HG02884 (cell line): Measurements from ENCODE around the gene NFS1.
"Not testable (repeated sequence)": the region's sequence is repeated elsewhere in the genome, so short reads cannot be mapped to it uniquely, and the experiment has no call there.

ENCODE experiments used
- ATAC-seq: cut with Tn5 transposase; IDR thresholded peaks from one replicate; pipeline ENCODE4 v1.9.1; 2021; ENCODE audit warnings: mild to moderate bottlenecking, moderate library complexity; ENCODE audit not compliant: unreplicated experiment

NFS1 gene

DNA sequence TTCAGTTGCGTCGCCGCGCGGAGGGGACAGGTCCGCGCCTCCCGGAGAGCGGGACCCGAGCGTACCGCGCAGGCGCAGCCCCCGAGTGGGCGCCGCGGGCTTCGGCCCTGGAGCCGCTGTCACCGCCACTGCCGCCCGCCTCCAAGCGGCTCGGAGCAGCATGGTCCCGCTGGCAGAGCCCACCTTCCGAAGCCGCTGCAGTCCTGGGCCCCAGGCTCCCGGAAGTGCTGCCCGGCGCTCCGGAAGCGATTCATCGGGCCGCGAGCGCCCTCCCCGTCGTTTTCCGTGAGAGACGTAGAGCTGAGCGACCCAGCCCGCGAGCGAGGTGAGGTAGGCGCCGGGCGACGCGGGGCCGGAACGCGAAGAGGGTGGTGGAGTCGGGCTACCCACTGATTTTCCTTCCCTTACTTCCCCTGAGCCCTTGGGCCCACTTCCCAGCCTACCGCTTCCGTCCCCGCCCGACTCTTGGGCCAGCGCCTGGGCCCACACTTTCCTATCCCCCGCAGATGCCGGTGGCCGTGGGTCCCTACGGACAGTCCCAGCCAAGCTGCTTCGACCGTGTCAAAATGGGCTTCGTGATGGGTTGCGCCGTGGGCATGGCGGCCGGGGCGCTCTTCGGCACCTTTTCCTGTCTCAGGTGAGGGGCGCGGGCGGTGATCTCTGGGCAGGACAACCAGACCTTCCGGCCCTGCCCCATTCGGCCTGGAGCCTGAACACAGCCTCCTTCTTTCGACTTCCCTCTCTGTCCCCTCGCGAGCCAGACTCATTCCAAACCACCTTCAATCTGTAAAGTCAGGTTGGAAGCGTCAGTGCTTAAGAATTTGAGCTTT lies at the start of gene NFS1, which contains the start of gene ROMO1:
Gene NFS1 (minus strand): TSS at position 226 of the 830 bp plus-strand sequence. CDS start 64 bp downstream, at position 162.
Gene ROMO1 (plus strand): TSS at position 279 of the 830 bp plus-strand sequence. CDS start 228 bp downstream, at position 507.
- peak; percentile 79 for ATAC-seq

DNA sequence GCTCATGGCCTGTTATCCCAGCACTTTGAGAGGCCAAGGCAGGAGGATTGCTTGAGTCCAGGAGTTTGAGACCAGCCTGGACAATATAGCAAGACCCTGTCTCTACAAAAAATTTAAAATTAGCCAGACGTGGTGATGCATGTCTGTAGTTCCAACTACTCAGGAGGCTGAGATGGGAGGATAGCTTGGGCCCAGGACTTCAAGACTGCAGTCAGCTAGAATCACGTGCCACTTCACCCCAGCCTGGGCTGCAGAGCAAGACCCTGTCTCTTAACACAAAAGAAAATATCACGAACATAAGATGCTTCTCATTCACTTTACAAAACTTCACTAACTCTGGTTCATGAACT lies 45.3 kb upstream of the NFS1 start:
- ATAC-seq = not testable (repeated sequence)

- no peak for ATAC-seq
Measured at GRCh38 chr20:35743693-35744491, 44.7 kb upstream of the NFS1 start.

GRCh38 chr20:35742741-35743523 lies 43.8 kb upstream of the NFS1 start:
- no peak for ATAC-seq

DNA sequence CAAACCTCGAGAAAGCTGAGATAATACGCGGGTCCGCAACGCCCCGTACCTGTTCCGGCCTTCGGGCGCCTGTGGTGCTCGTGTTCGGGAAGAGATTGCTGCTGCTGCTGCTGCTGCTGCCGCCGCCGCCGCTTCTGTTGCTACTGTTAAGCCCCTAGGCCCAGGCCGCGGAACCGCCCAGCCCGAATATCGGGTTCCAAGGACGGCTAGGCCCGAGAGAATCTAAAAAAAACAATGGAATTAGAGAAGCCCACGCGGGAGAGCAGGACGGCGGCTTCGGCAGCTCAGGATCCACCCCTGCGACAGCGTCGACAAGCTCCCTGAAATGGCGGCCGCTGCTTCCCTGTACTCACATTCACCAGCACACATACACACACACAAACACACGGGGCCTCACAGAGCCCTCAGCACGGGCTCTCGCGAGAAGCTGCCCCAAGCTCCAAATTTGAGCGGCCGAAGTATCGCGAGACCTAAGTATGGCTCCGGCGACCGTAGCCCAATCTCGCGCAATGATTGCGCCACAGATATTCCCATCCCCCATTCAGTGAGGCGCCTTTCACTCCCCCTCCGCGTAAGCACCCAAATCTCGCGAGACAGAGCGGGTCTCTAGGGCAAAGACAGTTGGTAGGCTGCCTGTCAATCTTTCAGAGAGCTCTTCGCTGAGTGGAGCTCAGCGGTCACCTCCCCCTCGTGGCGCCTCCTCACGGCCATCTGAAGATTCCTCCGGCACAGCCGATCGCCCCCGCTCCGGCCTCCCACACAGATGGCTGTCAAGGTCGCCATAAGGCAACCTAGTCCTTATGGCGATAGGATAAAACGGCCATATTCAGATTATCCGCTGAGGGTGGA lies 43.0 kb upstream of the NFS1 start, which contains the start of gene RBM39:
Gene RBM39 (minus strand): TSS at position 369 of the 849 bp plus-strand sequence. CDS start 1,386 bp downstream, outside the sequence.
- peak; percentile 79 for ATAC-seq

DNA sequence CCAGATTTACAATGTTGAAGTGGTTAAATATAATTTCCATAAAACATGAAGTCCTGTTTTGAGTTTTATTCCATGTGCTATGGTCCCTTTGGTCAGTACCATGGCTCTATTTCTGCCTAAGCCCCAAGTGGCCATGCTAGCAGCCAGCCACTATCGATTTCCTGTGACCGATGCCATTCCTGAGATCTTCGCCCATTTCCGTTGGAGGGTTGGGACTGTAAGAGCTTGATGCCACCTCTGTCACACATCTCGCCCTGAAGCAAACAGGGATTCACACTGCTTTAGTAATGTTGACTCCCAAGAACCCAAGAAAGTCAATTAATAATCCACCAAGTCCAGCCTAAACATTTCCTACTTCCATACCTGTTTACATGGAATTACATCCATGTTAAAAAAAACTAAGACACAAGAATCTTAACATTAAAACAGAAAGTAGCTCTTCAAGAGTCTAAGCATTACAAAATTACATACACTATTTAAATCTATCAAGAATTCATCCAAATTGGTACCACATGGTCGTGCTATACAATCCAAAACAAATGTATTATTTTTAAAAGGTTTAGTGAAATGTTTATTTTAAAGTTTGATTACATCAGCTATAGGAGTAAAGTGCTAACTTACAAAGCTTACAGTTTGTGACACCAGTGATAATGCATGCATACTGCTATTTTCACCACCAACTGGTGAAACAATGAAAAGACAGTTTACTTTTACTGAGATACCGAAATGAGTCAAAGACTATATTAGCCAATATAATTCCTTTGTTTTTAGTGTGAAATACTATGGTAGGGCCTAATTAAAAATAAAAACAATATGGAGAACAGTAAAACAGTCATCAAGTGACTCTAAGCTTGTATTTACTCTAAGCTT lies 40.4 kb upstream of the NFS1 start:
- ATAC-seq = no peak

DNA sequence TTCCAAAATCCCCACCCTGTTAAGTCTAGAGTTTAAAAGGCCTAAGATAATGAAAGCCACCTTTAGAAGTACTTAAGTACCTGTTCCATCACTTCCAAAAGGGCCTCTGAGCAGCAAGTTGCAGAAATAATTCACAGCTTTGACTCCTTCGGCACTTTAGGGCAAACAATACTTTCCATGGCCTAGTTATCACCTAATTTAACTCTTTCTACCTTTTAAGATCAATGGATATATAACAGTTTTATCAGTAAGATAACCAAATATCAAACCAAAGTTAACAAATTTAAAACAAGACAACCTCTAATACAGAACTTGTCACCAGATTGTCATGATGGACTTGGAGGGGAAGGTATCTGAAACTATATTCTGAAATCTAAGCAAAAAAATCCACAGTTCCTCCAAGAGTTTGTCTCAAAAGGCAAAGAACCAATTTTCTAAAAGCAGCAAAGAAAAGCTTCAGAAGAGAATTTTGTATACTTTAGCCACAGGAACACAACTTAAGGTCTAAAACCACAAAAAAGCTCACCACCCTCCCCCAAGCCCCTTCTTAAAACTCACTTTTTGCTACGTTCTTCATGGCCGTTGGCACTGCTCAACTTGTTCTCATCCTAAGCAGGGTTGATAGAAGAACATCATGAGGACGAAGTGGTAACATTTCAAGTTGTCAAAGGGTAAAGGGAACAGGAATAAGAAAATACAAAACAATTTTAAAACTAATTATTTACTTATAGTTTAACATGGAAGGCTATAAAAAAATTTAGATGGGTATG lies 39.4 kb upstream of the NFS1 start:
- ATAC-seq = no peak

DNA sequence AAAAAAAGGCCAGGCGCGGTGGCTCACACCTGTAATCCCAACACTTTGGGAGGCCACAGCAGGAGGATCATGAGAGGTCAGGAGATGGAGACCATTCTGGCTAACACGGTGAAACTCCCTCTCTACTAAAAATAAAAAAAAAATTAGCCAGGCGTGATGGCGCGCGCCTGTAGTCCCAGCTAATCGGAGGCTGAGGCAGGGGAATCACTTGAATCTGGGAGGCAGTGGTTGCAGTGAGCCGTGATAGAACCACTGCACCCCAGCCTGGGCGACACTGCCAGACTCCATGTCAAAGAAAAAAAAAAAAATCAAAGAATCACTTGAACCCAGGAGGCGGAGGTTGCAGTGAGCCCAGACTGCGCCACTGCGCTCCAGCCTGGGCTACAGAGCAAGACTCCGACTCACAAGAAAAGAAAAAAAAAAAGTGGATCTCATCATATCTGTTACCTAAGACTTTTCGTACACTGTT lies 38.7 kb upstream of the NFS1 start:
- no peak for ATAC-seq

GRCh38 chr20:35735826-35736470 lies 36.8 kb upstream of the NFS1 start:
- ATAC-seq = no peak

- no peak for ATAC-seq
Measured at GRCh38 chr20:35734777-35735649, 35.9 kb upstream of the NFS1 start.

GRCh38 chr20:35734374-35734773 lies 35.2 kb upstream of the NFS1 start:
- no peak for ATAC-seq

GRCh38 chr20:35732644-35732982 lies 33.5 kb upstream of the NFS1 start:
- ATAC-seq = no peak

- ATAC-seq = no peak
Measured at GRCh38 chr20:35731862-35732643, 32.9 kb upstream of the NFS1 start.

- ATAC-seq = no peak
Measured at GRCh38 chr20:35731469-35731788, 32.3 kb upstream of the NFS1 start.

- ATAC-seq = no peak
Measured at GRCh38 chr20:35730583-35731468, 31.7 kb upstream of the NFS1 start.
